Left renal pelvis (tissue), 4 donors: ENCODE results near the gene METRN. TPM values are rescaled to one million over a fixed set of nuclear protein-coding genes. Genes with fewer than 3 reads are reported as not detected.
"Not testable (repeated sequence)": the region's sequence is repeated elsewhere in the genome, so short reads cannot be mapped to it uniquely, and the experiment has no call there.

ENCODE experiments used
- DNase-seq, 4 donors: peaks; one replicate each; pipeline ENCODE4 v3.0.0-alpha.2; 2013; ENCODE audit warnings: low read depth in 4 of 4, low spot score in 3 of 4
- polyA plus RNA-seq, 4 donors: library from polyadenylated mRNA; unstranded; fragments of 120-200 nt; gene quantifications; one replicate each; pipeline ENCODE4 v1.2.1, GENCODE V29; 2013; ENCODE audit not compliant: insufficient read length in 4 of 4

METRN gene
- polyA plus RNA-seq, 4 donors: 5.2 to 12.1 (median 9.2) TPM

DNA sequence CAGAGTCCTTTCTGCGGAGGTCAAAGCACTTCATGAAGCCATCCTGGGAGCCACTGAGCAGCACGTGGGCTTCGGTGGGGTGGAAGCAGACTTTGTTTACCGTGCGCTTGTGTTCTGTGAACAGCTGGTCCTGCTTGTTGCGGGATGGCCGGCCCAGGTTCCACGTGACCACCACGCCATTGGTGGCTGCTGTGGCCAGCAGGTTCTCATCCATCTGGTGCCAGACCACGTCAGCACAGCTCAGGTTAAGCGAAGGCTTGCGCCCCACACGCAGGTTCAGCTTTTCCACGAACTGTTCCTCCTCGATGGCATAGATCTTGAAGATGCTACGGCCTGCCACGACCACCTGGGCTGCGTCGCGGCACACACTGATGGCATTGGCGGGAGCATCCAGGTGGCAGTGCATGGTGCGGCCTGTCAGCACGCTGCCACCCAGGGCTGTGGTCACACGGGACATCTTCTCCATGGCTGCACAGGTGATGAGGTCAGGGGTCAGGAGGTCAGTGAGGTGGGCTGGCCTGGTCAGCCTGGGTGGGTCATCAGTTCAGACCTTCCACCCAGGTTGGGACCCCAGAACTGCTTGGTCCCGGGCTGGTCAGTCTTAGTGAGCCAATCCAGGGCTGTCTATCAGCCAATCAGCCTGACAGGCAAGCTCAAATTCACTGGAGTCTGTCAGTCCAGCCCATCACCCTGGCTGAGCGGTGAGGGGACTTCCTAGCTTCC lies 25.6 kb upstream of the METRN start:
- no peak for DNase-seq

DNA sequence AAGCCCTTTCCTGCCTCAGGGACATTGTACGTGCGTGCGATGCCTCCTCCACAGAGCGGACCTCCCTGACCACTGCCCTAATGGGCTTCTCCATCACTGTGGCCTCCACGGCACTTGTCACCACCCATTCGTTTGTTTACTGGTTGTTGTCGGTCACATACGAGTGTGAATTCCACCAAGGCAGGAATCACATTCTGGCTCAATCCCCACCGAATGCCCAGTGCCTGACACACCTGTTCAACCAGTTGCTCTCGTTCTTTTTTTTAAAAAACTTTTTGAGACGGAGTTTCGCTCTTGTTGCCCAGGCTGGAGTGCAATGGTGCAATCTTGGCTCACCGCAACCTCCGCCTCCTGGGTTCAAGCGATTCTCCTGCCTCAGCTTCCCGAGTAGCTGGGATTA lies 23.7 kb upstream of the METRN start:
- DNase-seq: not testable (repeated sequence)

DNA sequence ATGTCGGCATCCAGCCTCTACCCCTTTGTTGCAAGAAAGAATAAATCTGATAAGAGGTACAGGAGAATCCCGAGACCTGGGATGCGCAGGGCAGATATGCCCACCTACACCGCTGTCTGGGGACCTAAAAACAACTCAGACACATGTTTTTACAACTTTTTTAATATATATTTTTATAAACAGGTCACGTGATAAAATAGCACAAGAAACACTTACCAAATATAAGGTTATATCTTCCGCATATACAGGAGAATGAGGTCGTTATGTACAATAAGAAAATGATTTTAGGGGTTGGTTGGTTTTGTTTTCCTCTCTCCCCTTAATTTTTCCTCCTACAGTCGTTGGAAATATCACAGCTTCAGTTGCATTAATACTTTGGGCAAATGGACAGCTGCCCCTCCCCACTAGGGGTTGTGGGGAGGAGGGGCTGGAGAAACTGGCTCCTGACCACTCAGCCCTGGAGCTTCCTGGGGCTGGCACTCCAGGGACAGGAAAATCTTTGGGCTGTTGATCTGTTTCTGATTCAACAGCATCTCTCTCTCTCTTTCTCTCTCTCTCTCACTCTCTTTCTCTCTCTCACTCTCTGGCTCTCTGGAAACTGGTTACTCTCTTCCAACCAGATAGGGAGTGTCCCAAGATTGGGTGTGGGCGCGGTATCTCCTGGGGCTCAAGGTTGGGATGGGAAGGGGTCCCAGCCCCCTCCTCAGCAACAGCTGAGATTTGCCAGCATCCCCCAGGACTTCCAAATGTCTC lies 22.4 kb upstream of the METRN start:
- DNase-seq: no peak

DNA sequence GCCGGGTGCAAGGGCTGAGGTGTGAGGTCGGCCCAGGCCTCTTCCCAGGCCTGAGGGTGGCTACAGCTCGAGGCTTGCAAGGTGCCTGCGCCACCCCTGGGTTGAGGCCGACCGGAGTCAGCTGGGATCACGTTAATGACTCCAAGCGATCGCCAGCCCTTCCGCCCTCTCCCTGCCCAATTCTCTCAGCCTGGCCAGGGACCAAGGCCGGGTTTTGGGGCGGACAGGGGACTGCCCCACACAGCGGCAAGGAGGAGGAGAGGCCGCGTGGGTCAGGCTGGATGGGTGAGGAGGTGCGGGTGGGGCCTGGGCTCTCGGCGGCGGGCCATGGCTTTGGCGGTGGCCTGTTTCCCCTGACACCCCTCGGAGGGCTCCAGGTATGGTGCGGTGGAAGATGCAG lies 21.6 kb upstream of the METRN start:
- DNase-seq: no peak

DNA sequence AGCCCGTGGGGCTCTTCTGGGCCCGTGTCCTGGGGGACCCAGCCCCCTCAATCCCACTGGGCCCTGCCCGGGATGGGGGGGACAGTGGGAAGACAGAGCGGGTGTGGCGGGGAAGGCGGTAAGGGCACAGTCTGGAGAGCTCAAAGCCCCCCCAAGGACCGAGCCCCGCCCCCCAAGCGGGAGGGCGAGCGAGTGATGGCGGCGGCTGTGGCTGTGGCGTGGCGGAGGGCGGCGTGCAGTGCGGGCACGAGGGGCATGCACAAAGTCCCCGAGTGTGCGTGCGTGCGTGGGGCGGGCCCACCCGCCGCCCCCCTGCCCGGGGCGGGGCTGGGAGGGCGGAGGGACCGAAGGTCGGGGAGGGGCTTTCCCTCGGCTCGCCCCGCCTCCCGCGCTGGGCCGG lies 21.2 kb upstream of the METRN start:
- DNase-seq: no peak

DNA sequence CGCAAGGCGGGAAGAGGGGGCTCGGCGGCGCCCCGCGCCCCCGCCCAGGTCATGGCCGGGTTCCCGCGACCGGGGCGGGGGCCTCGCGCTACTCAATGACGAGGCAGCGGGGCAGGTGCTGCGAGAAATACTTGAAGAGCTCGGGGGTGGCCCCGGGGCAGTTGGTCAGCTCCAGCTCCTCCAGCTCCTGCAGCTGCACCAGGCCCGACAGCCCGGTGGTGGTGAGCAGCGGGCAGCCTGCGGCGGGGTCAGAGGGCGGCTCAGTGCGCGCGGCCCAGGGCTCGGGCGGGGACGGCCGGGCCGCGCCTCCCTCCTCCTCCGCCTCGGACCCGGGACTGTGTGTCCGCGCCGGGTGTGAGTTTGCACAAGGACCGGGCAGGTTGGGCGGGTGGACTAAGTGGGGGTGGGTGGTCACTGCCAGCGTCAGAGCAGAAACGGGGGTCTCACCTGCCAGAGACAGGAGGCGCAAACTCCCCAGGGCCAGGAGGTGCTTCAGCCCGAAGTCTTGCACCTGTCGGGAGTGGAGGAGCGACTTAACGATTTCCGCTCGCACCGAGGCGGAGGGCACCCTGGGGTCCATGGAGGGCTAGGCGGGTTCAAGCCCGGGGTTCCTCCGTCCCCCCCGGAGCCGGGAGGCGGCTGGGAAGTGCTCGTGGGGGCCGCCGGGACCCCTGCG lies 20.6 kb upstream of the METRN start:
- no peak for DNase-seq

DNA sequence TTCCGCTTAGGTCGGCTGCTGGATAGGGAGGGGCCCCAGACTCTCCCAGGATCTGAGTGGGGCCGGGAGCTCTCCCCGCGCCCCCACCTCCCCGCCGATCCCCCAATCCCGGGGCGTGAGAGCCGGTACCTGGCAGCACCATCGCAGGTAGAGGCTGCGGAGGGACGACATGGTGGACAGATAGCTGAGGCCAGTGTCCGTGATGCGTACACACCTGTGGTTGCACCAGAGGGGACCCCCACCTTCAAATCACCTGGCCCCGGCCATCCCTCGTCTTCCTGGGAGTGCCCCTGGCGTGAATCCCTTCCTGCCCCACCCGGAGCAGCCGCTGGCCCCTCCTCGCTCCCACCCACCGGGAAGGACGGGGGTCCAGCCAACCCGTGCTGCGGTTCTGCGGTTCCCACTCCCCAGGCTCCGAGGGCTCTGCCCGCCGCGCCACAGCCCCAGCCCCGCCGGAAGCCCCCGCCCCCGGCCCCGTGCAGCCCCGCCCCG lies 20.0 kb upstream of the METRN start:
- no peak for DNase-seq

DNA sequence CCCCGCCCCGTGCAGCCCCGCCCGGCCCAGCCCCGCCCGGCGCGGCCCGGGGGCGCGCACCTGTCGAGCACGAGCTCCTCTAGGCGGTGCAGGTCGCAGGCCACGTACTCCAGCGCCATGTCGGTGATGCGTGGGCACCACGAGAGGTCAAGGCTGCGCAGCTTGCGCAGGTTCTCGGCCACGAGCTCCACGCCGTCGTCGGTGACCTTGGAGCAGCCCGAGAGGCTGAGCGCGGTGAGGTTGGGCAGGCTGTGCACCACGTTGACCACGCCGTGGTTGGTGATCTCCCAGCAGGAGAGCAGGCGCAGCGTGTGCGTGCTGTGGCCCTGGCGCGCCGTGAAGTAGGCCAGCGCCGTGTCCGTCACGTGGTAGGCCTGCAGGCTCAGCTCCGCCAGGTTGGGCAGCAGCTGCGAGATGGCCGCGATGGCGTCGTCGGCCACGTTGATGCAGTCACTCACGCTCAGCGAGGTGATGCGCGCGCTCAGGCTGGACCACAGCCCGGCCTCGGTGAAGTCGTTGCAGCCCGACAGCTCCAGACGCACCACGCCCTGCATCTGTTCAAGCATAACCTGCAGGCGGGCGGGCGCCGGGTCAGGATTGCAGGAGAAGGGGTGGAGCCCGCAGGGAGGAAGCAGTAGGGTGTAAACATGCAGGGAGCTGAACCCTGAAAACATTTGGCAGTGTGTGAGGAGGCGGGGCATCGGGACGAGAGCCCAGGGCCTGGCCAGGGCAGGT lies 19.4 kb upstream of the METRN start:
- DNase-seq: no peak

DNA sequence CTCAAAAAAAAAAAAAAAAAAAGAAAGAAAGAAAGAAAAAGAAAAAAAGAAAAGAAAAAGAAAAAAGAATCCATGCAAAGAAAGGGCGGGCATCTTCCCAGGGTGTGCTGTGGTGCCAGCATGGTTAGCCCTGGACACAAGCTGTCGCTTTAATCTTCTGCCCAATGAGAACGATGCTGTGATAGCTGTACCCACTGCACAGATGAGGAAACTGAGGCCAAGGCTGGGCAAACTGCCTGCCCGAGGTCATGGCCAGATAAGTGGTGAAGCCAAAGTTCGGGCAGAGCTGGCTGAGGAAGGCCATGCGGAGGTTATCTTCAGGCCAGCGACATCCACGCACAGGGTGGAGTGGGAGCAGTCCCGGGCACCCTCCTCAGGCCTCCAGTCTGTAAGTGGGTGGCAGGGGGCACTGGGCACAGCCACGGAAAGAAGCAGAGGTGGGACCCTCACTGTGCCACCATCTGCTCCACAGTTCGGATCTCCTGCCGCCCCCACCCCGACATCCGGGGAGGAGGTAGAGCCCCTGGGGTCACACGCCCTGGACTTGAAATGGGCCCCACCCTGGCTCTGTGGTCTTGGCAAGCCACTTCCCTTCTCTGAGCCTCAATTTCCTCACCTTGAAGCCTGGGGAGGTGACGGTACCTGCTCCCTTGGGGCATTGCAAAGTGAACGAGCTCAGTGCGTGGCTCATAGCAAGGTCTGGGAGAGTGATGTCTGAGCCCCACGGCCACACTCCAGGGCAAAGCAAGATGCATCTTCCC lies 15.8 kb upstream of the METRN start:
- DNase-seq: no peak

DNA sequence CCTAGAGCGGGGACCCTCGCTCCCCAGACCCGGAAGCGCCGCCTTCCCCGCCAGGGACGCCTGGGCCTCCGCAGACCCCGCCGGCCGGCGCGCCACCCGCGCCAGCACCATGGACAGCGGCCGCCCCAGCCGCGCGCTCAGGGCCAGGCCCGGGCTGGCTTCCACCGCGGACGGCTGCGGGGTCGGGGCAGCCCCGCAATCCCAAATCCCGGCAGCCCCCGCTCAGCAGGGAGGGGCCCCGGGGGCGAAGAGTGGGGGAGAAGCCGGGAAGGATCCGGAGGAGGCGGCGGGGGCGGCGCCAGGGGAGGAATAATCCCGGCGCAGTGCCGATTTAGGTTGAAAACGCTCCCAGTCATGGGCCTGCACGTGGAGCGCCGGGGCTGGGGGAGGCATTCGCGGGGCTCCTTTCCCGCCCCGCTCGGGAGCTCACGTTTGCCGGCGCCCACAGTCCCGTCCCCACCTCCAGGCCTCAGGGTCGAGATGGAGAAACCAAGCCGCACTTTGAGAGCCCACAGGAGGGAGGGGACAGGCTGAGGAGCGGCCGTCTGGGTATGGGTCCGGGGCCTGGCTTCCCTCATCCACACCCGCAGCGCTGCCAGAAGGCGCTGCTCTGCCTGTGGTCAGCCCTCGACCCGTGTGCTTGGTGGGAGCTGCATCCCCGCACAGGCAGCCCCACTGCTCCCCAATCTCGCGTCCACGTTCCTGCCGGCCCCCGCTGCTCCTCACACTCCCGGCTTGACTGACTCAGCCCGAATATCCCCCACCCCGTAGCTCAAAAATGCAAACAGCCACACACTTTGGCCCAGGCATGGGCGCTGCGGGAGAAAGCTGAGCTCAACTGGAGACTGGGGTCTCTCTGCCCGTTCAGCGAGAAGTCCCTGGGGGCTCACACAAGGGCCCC lies 14.0 kb upstream of the METRN start:
- no peak for DNase-seq

DNA sequence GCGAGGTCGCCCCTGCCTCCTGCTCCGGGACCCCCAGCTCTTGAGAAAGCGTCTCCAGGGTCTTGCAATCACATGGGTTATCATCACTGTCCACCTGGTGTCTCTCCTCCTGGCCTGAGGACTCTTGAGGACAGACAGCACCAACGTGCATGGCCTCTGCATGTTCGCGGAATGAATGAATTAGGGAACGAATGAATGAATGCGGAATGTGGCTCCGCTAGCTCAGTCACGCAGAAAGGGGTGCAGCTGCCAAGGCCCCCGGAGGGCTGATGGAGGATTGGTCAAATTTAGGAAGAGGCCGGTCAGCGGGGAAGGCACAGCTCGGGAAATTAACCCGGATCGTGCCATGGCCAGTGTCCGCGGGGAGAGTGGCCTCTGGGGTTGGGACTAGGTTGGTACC lies 12.6 kb upstream of the METRN start:
- no peak for DNase-seq

DNA sequence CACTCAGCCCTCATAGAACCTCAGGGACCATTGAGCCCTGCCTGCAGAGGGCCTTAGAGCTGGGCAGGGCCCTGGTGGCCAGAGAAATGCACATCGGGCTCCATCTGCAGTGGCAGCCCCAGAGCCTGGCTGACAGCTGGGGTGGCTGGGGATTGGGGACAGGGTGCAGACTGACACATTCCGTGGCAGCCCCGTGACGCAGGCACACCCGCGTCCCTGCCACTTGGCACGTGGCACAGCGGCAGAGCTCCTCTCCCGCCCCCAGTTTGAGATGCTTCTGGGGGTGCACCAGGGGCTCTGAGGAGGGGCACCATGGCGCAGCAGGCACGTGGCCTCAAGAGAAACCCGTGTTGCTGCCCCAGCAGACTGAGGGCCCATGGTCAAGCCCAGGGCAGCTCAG lies 11.5 kb upstream of the METRN start:
- no peak for DNase-seq

DNA sequence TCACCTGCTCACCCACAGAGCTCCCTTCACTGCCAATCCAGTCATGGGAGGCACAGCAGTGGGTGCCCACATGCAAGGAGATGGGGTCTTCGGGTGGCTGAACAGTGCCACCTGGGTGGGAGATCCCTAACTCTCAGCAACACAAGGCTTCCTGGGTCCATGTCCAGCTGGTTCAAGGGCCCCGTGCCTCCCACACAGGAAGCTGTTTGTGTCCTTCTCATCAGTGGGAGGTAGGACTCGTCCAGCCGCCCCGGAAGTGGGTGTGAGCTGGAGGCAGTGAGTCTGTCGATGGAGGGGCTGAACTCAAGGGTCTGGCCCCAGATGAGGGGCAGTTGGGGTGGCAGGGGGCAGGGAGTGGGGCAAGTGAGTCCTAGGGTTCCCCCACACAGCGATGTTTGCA lies 10.9 kb upstream of the METRN start:
- no peak for DNase-seq

DNA sequence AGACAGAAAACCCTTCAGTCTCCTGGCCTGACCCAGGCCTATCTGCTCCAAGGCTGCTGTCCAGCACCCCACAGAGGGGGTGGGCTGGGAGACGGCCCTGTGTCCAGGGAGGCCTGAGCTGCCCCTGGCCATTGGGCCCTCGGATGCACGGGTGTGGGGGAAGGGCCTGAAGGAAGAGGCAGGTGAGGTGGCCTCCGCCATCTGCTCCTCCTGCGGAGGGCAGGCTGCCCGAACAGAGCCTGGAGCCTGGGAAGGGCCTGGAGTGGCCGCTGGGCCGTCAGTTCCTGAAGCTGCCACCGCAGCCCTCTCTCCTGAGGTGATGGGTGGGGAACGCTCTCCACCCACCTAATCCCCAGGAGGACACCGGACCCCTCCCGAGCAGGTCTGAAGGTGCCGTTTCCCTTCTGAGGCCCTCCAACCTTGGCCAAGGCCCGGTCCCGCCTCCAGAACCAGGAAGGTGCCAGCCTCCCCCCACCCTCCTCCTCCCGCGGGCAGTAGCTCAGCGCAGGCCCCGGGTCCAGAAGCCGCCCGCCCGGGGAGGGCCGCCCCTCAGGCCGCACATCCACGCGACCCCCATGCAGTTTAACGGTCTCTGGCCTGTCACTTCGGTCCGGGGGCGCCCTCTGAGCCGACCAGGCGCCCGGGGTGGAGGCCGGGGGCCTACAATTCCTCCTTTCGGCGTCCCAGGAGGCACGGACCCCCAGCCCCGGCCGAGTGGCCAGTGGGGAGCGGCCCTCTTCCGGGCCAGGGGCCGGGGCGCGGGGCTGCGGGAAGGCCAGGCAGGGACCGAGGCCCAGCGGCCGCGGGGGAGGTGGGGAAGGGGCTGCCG lies 10.2 kb upstream of the METRN start:
- DNase-seq: no peak

DNA sequence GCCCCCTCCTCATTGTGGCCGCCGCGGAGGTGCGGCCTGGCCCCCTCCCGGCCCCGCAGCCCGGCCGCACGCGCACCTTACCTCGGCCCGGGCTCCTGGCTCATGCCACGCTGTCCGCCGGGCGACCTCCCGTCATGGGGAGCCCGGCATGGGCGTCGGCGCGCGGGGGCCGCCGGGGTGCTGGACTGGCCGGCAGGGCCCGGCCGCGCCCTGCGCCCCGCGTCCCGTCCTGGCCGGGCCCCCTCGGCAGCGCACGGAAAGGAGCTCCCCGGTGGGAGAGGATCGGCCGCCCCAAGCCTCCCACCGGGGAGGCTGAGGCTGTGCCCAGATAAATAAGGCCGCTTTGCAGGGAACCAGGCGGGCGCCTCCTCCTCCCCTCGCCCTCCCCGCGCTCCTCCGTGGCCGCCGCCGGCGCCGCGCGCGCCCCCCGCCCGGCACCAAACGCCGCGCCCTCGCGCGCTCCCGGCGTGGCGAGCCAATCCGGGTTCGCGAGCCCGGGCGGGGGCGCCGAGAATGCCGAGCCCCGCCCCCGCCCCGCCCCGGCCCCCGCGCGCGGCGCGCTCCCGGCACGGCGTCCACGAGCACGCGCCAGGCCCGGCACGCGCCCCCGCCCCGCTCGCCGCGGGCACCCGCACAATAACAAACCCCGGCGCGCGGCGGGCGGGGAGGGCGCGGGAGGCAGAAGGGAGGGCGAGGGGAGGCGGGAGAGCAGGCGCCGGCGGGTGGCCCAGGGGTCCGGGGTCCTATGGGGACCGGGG lies 9.3 kb upstream of the METRN start, which contains the start of gene FBXL16:
TSS of gene FBXL16 (minus strand) at position 371 of the 758 bp plus-strand sequence. CDS start 8,396 bp downstream, outside the sequence.
- DNase-seq: no peak

DNA sequence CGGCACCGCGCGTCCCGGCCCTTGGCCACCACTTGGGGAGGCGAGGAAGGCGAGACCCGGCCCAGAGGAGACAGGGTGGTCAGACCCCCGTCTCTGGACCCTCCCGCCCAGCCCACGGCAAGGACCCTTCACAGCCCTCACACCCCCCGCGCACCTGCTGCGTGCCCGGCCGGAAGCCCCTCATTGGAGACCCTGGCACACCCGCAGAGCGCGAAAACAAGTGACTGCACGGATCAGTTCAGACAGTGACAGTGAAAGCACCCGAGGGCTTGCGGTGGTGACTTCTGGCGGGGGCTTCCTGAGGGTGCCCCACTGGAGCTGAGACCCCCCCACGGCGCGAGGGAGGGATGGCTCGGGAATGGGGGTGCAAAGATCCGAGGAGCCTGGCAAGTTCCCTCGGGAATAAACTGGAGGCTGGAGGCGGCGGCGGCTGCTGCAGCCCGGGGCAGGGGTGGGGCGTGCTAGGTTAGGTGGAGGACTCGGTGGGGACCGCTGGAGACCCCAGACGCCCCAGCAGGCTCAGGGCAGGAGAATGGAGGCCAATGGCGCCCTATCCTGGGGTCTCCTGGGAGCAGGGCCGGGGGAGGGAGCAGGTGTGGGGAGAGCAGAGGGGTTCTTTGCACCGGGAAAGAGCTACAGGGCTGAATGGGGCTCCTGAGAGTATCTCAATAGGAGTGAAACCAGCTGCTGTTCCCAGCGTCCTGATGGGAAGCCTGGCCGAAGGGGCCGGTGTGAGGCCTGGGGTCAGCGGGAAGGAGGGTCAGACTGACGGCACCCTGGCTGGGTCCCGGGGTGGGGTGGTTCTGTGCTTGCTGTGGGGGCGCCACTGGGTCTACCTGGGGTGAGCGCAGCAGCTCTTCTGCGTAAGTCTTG lies 8.5 kb upstream of the METRN start:
- no peak for DNase-seq
